ENCODE data around the gene PEF1.
A peak's percentile ranks its signal among the peaks of the same experiment; 100 is the strongest.

The PEF1 gene

GRCh38 chr1:31644560-31645273 is at the start of gene PEF1:
Gene PEF1 (minus strand): TSS chr1:31644876. CDS start chr1:31644864, 12 bp downstream.
- Histone ChIP-seq H3K27me3 (ENCODE audit: low read depth) (no peaks in the 10 kb centered on the region; the same call in 1 of the 2 replicates), H3K4me3 (peak within 1 kb of the TSS; percentile 95), H3K36me3 (replicated peaks) (no peaks in the 10 kb centered on the region; the same call in 1 of the 2 replicates), H3K9me3 (no peaks in the 10 kb centered on the region), H3K4me1 (peaks cover 16% of the 10 kb centered on the region)
- in situ Hi-C loops (cut with MboI; ENCODE audit: low sequenced_read_pairs): no loop called here
- peak; percentile 95 to 100 for DNase-seq (ENCODE audit: low spot score in 2 of 2)

GRCh38 chr1:31693231-31693630 is 48.6 kb upstream of the PEF1 start:
- Histone ChIP-seq H3K4me1 (no peaks in the 10 kb centered on the region), H3K9me3 (no peaks in the 10 kb centered on the region), H3K4me3 (no peak overlapping the region), H3K36me3 (replicated peaks) (no peaks in the 10 kb centered on the region), H3K27me3 (ENCODE audit: low read depth) (no peaks in the 10 kb centered on the region)
- in situ Hi-C loops (cut with MboI; ENCODE audit: low sequenced_read_pairs): no loop called here
- no peak for DNase-seq (ENCODE audit: low spot score in 2 of 2)

- Histone ChIP-seq H3K27me3 (ENCODE audit: low read depth) (no peaks in the 10 kb centered on the region), H3K36me3 (replicated peaks) (no peaks in the 10 kb centered on the region), H3K4me1 (no peaks in the 10 kb centered on the region), H3K9me3 (no peaks in the 10 kb centered on the region), H3K4me3 (no peak overlapping the region)
- DNase-seq (ENCODE audit: low spot score in 2 of 2): no peak
- in situ Hi-C loops (cut with MboI; ENCODE audit: low sequenced_read_pairs): no loop called here
Measured at GRCh38 chr1:31691951-31692350, 47.3 kb upstream of the PEF1 start.

GRCh38 chr1:31691446-31691845 is 46.8 kb upstream of the PEF1 start:
- Histone ChIP-seq H3K9me3 (no peaks in the 10 kb centered on the region), H3K36me3 (replicated peaks) (no peaks in the 10 kb centered on the region), H3K4me1 (no peaks in the 10 kb centered on the region), H3K27me3 (ENCODE audit: low read depth) (no peaks in the 10 kb centered on the region), H3K4me3 (no peak overlapping the region)
- in situ Hi-C loops (cut with MboI; ENCODE audit: low sequenced_read_pairs): no loop called here
- no peak for DNase-seq (ENCODE audit: low spot score in 2 of 2)

GRCh38 chr1:31690921-31691320 is 46.2 kb upstream of the PEF1 start:
- in situ Hi-C loops (cut with MboI; ENCODE audit: low sequenced_read_pairs): no loop called here
- no peaks in the 10 kb centered on the region for H3K9me3 ChIP-seq
- no peaks in the 10 kb centered on the region for H3K36me3 ChIP-seq (replicated peaks)
- no peaks in the 10 kb centered on the region for H3K27me3 ChIP-seq (ENCODE audit: low read depth)
- H3K4me1 ChIP-seq: no peaks in the 10 kb centered on the region
- H3K4me3 ChIP-seq: no peak overlapping the region
- DNase-seq (ENCODE audit: low spot score in 2 of 2): no peak

GRCh38 chr1:31689854-31690253 is 45.2 kb upstream of the PEF1 start:
- Histone ChIP-seq H3K9me3 (no peaks in the 10 kb centered on the region), H3K4me1 (no peaks in the 10 kb centered on the region), H3K36me3 (replicated peaks) (no peaks in the 10 kb centered on the region), H3K4me3 (no peak overlapping the region), H3K27me3 (ENCODE audit: low read depth) (no peaks in the 10 kb centered on the region)
- DNase-seq (ENCODE audit: low spot score in 2 of 2): no peak
- in situ Hi-C loops (cut with MboI; ENCODE audit: low sequenced_read_pairs): no loop called here

- H3K27me3 ChIP-seq (ENCODE audit: low read depth): no peaks in the 10 kb centered on the region
- in situ Hi-C loops (cut with MboI; ENCODE audit: low sequenced_read_pairs): no loop called here
Measured at GRCh38 chr1:31689379-31689778, 44.7 kb upstream of the PEF1 start.

GRCh38 chr1:31688233-31688918 is 43.7 kb upstream of the PEF1 start:
- H3K9me3 ChIP-seq: no peaks in the 10 kb centered on the region
- in situ Hi-C loops (cut with MboI; ENCODE audit: low sequenced_read_pairs): no loop called here
- H3K36me3 ChIP-seq (replicated peaks): no peaks in the 10 kb centered on the region
- no peak overlapping the region for H3K4me3 ChIP-seq
- H3K27me3 ChIP-seq (ENCODE audit: low read depth): no peaks in the 10 kb centered on the region
- no peak for DNase-seq (ENCODE audit: low spot score in 2 of 2)
- no peaks in the 10 kb centered on the region for H3K4me1 ChIP-seq

More at GRCh38 chr1:31689379-31689778, 44.7 kb upstream of the PEF1 start:
- Histone ChIP-seq H3K36me3 (replicated peaks) (no peaks in the 10 kb centered on the region), H3K9me3 (no peaks in the 10 kb centered on the region), H3K4me1 (no peaks in the 10 kb centered on the region), H3K4me3 (no peak overlapping the region)
- no peak for DNase-seq (ENCODE audit: low spot score in 2 of 2)

- in situ Hi-C loops (cut with MboI; ENCODE audit: low sequenced_read_pairs): no loop called here
- H3K9me3 ChIP-seq: no peaks in the 10 kb centered on the region
- no peaks in the 10 kb centered on the region for H3K4me1 ChIP-seq
- H3K36me3 ChIP-seq (replicated peaks): no peaks in the 10 kb centered on the region
- DNase-seq (ENCODE audit: low spot score in 2 of 2): no peak
- no peak overlapping the region for H3K4me3 ChIP-seq
- H3K27me3 ChIP-seq (ENCODE audit: low read depth): no peaks in the 10 kb centered on the region
Measured at GRCh38 chr1:31687601-31688000, 42.9 kb upstream of the PEF1 start.

GRCh38 chr1:31685795-31686194 is 41.1 kb upstream of the PEF1 start:
- no peaks in the 10 kb centered on the region for H3K27me3 ChIP-seq (ENCODE audit: low read depth)
- DNase-seq (ENCODE audit: low spot score in 2 of 2): no peak
- no peaks in the 10 kb centered on the region for H3K36me3 ChIP-seq (replicated peaks)
- in situ Hi-C loops (cut with MboI; ENCODE audit: low sequenced_read_pairs): no loop called here
- H3K4me1 ChIP-seq: no peaks in the 10 kb centered on the region
- H3K9me3 ChIP-seq: no peaks in the 10 kb centered on the region
- H3K4me3 ChIP-seq: no peak overlapping the region

GRCh38 chr1:31683997-31684396 is 39.3 kb upstream of the PEF1 start:
- peak in 1 of 2 experiments; percentile 57 for DNase-seq (ENCODE audit: low spot score in 2 of 2)
- in situ Hi-C loops (cut with MboI; ENCODE audit: low sequenced_read_pairs): no loop called here
- H3K9me3 ChIP-seq: no peaks in the 10 kb centered on the region
- H3K36me3 ChIP-seq (replicated peaks): no peaks in the 10 kb centered on the region
- H3K4me3 ChIP-seq: no peak overlapping the region
- no peaks in the 10 kb centered on the region for H3K27me3 ChIP-seq (ENCODE audit: low read depth)
- H3K4me1 ChIP-seq: no peaks in the 10 kb centered on the region

- Histone ChIP-seq H3K4me1 (peaks cover 4% of the 10 kb centered on the region), H3K27me3 (ENCODE audit: low read depth) (no peaks in the 10 kb centered on the region), H3K36me3 (replicated peaks) (no peaks in the 10 kb centered on the region), H3K9me3 (no peaks in the 10 kb centered on the region), H3K4me3 (no peak overlapping the region)
- no peak for DNase-seq (ENCODE audit: low spot score in 2 of 2)
- in situ Hi-C loops (cut with MboI; ENCODE audit: low sequenced_read_pairs): no loop called here
Measured at GRCh38 chr1:31681415-31681814, 36.7 kb upstream of the PEF1 start.

- in situ Hi-C loops (cut with MboI; ENCODE audit: low sequenced_read_pairs): no loop called here
- H3K9me3 ChIP-seq: no peaks in the 10 kb centered on the region
- no peak for DNase-seq (ENCODE audit: low spot score in 2 of 2)
- no peaks in the 10 kb centered on the region for H3K36me3 ChIP-seq (replicated peaks)
- peaks cover 4% of the 10 kb centered on the region for H3K4me1 ChIP-seq
- no peaks in the 10 kb centered on the region for H3K27me3 ChIP-seq (ENCODE audit: low read depth)
- H3K4me3 ChIP-seq: no peak overlapping the region
Measured at GRCh38 chr1:31679676-31680230, 35.1 kb upstream of the PEF1 start.

- Histone ChIP-seq H3K4me1 (peaks cover 4% of the 10 kb centered on the region), H3K9me3 (no peaks in the 10 kb centered on the region), H3K36me3 (replicated peaks) (no peaks in the 10 kb centered on the region), H3K4me3 (no peak overlapping the region), H3K27me3 (ENCODE audit: low read depth) (no peaks in the 10 kb centered on the region)
- DNase-seq (ENCODE audit: low spot score in 2 of 2): no peak
- in situ Hi-C loops (cut with MboI; ENCODE audit: low sequenced_read_pairs): no loop called here
Measured at GRCh38 chr1:31679091-31679490, 34.4 kb upstream of the PEF1 start.
